ENCODE measurements around the gene COL27A1.

COL27A1 gene

DNA sequence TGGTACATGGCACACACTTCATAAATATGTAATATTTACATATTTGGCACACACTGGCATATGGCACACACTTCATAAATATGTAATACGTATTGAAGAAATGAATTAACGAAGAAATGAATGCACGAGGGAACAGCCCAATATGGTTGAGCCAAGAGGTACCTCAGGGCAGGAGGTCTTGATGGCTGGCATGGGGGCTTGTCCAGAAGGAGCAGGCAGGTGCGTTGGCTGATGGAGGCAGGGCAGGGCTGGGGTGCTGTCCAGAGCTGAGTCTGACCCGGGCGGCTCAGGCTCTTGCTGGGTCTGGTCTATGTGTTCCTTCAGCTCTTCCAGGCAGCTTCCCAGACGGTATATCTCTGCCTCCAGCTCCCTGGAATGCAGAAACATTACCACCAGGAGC is 206.2 kb downstream of the COL27A1 start:
- Histone ChIP-seq H3K9me3 (ENCODE audit: insufficient read depth, low read length) (no peaks in the 10 kb centered on the region), H3K27me3 (ENCODE audit: insufficient read depth, insufficient read length) (no peaks in the 10 kb centered on the region), H3K4me3 (ENCODE audit: insufficient read length, low read depth) (no peak overlapping the region), H3K36me3 (ENCODE audit: insufficient read depth, insufficient read length, low read length) (peaks cover 82% of the 10 kb centered on the region), H3K4me1 (ENCODE audit: insufficient read depth, insufficient read length) (no peaks in the 10 kb centered on the region), H3K9ac (ENCODE audit: insufficient read length, low read depth) (no peak overlapping the region)
- DNase-seq (ENCODE audit: low read depth, low spot score): no peak
- TF ChIP-seq YY1 (IDR thresholded peaks at IDR 0.05; ENCODE audit: insufficient read depth, insufficient read length) (no peak), ZNF274 (IDR thresholded peaks at IDR 0.05; ENCODE audit: low read depth, low read length) (no peak)

Data from NT2/D1 (cell line).